GM12878 (cell line): ENCODE measurements around the gene FBXL17. TPM values are rescaled to one million over a fixed set of nuclear protein-coding genes. Genes with fewer than 3 reads are reported as not detected.

ENCODE experiments used
- BRCA1 ChIP-seq: IDR thresholded peaks from 2 replicates; pipeline ENCODE4 v1.6.1; 2011; ENCODE audit warnings: low read depth, low read length, improper control_type of control experiment
- CEBPZ ChIP-seq: fragments of 150-350 bp; IDR thresholded peaks from 2 replicates; pipeline ENCODE4 v1.6.1; 2016; ENCODE audit warnings: low read depth, low read length
- CUX1 ChIP-seq: IDR thresholded peaks from 2 replicates; pipeline ENCODE4 v1.6.1; 2012; ENCODE audit warnings: improper control_type of control experiment, low read depth, low read length; ENCODE audit not compliant: insufficient replicate concordance
- EED ChIP-seq: sonication (generic); IDR thresholded peaks from 2 replicates; pipeline ENCODE4 v1.6.1; 2016; ENCODE audit warnings: antibody characterized with exemption, low read depth
- MLLT1 ChIP-seq: fragments of 450-650 bp; IDR thresholded peaks from 2 replicates; pipeline ENCODE4 v1.6.1; 2016; ENCODE audit warnings: mild to moderate bottlenecking
- MTA2 ChIP-seq: fragments of 450-650 bp; IDR thresholded peaks from 2 replicates; pipeline ENCODE4 v1.6.1; 2016; ENCODE audit warnings: low read depth, mild to moderate bottlenecking, moderate library complexity
- NBN ChIP-seq: fragments of 450-650 bp; IDR thresholded peaks from 2 replicates; pipeline ENCODE4 v1.6.1; 2016
- NR2C1 ChIP-seq: fragments of 450-650 bp; IDR thresholded peaks from 2 replicates; pipeline ENCODE4 v1.6.1; 2017; ENCODE audit warnings: antibody characterized with exemption, mild to moderate bottlenecking, moderate library complexity
- NR2F1 ChIP-seq: fragments of 450-650 bp; conservative IDR thresholded peaks from 2 replicates; pipeline ENCODE4 v1.6.1; 2017; ENCODE audit warnings: mild to moderate bottlenecking
- PAX5 ChIP-seq: IDR thresholded peaks from 2 replicates; pipeline ENCODE4 v1.6.1; 2011; ENCODE audit warnings: low read depth, low read length, borderline replicate concordance
- PBX3 ChIP-seq: IDR thresholded peaks from 2 replicates; pipeline ENCODE4 v1.6.1; 2011; ENCODE audit warnings: mild to moderate bottlenecking, low read depth, low read length, moderate library complexity; ENCODE audit not compliant: insufficient replicate concordance
- POLR2AphosphoS5 ChIP-seq: IDR thresholded peaks from 2 replicates; pipeline ENCODE4 v1.6.1; 2011; ENCODE audit warnings: mild to moderate bottlenecking, low read length, inconsistent platforms
- RAD51 ChIP-seq: fragments of 450-650 bp; IDR thresholded peaks from 2 replicates; pipeline ENCODE4 v1.6.1; 2016; ENCODE audit warnings: moderate library complexity, mild to moderate bottlenecking, inconsistent platforms
- RELB ChIP-seq: fragments of 450-650 bp; IDR thresholded peaks from 2 replicates; pipeline ENCODE4 v1.6.1; 2017; ENCODE audit warnings: low read depth, mild to moderate bottlenecking, moderate library complexity
- SREBF1 ChIP-seq: IDR thresholded peaks from 2 replicates; pipeline ENCODE4 v1.6.1; 2012; ENCODE audit warnings: mild to moderate bottlenecking, low read length
- TCF7 ChIP-seq: IDR thresholded peaks from 2 replicates; pipeline ENCODE4 v1.6.1; 2014; ENCODE audit warnings: antibody characterized with exemption, borderline replicate concordance
- ZNF207 ChIP-seq: fragments of 450-650 bp; IDR thresholded peaks from 2 replicates; pipeline ENCODE4 v1.6.1; 2014; ENCODE audit warnings: antibody characterized with exemption, mild to moderate bottlenecking, borderline replicate concordance
- ZZZ3 ChIP-seq: IDR thresholded peaks from 2 replicates; pipeline ENCODE4 v1.6.1; 2011; ENCODE audit warnings: low read depth; ENCODE audit not compliant: control insufficient read depth, insufficient read length
- polyA plus RNA-seq, 11 experiments: library from polyadenylated mRNA; depleted of rRNA in 4 of 11; unstranded in 6 of 11; stranded (reverse) in 5 of 11; fragments of >200 nt; fragmentation: Nextera tagmentation in 4 of 11; fragmentation: Illumina TruSeq in 1 of 11; extraction: Ambion mirVana in 4 of 11; extraction: Trizol in 1 of 11; gene quantifications; 1 replicate in 1 of 11; 2 replicates in 10 of 11; pipeline versions ENCODE4 v1.2.1 to v1.2.3, GENCODE V29; 2011 to 2016; ENCODE audit warnings: inconsistent platforms in 2 of 11, missing spikeins in 2 of 11, low read depth in 1 of 11
- total RNA-seq, 4 experiments: library from RNA; depleted of rRNA in 3 of 4; stranded (reverse); fragments of >200 nt in 3 of 4; fragmentation: Illumina TruSeq in 1 of 4; extraction: Trizol in 1 of 4; gene quantifications; 2 replicates each; pipeline versions ENCODE4 v1.2.1 to v1.2.3, GENCODE V29; 2013 to 2021

Gene FBXL17
- total and polyA plus RNA-seq, 10 of the 15 experiments (the other 5 are each of a cell fraction or from before 2014, with no cell fraction given): 0.88 to 9.0 (median 4.4) TPM

- TF ChIP-seq MTA2 (peak; percentile 91), RAD51 (peak; percentile 74), NR2C1 (no peak), NR2F1 (peak; percentile 83), PBX3 (peak; percentile 83), PAX5 (peak; percentile 80; the same call in 1 of the 2 replicates), CUX1 (peak; percentile 5), POLR2AphosphoS5 (peak; percentile 59; the same call in 1 of the 2 replicates), EED (peak; percentile 54; the same call in 1 of the 2 replicates), MLLT1 (0 out of 2 replicates have a peak, but pooled peaks have one; percentile 33), RELB (peak; percentile 98), SREBF1 (no peak), NBN (peak; percentile 97), ZZZ3 (no peak), ZNF207 (no peak), TCF7 (no peak), BRCA1 (no peak), CEBPZ (no peak)
Observed at GRCh38 chr5:107812570-107813141, 569.2 kb downstream of the FBXL17 start (continued).
